Gastrocnemius medialis (tissue), 4 donors: ENCODE data around the gene HERC4. TPM values are rescaled to one million over a fixed set of nuclear protein-coding genes. Genes with fewer than 3 reads are reported as not detected.
"Not testable (repeated sequence)": the region's sequence is repeated elsewhere in the genome, so short reads cannot be mapped to it uniquely, and the experiment has no call there.

Source experiments
- ATAC-seq, 2 donors: fragments of 150-250 bp; one replicate each; pipeline ENCODE4 v1.9.1; 2016
- DNase-seq, 2 donors: peaks; one replicate each; pipeline ENCODE4 v3.0.0-alpha.2; 2019
- H3K27ac ChIP-seq, 4 donors: fragments of 200-600 bp; sonication (generic); 1 replicate in 1 of 4; 2 replicates in 3 of 4; pipeline ENCODE4 v1.5.1; 2016 to 2018; ENCODE audit warnings: mild to moderate bottlenecking in 2 of 4, moderate library complexity in 1 of 4
- H3K27me3 ChIP-seq, 3 donors: fragments of 200-600 bp; sonication (generic) in 2 of 3; 1 replicate in 1 of 3; 2 replicates in 2 of 3; pipeline versions ENCODE4 v1.5.1 to v1.6.0; 2016 to 2019; ENCODE audit warnings: mild to moderate bottlenecking in 1 of 3, moderate library complexity in 1 of 3
- H3K36me3 ChIP-seq, 2 donors: fragments of 200-600 bp; sonication (generic) in 1 of 2; one replicate each; pipeline ENCODE4 v1.5.1; 2017 to 2018
- H3K4me1 ChIP-seq, 2 donors: fragments of 200-600 bp; sonication (generic) in 1 of 2; one replicate each; pipeline ENCODE4 v1.5.1; 2016 to 2017; ENCODE audit warnings: mild to moderate bottlenecking in 2 of 2
- H3K4me3 ChIP-seq, 4 donors: fragments of 200-600 bp; sonication (generic) in 3 of 4; 1 replicate in 1 of 4; 2 replicates in 3 of 4; pipeline ENCODE4 v1.5.1; 2016 to 2019; ENCODE audit warnings: mild to moderate bottlenecking in 2 of 4
- H3K9me3 ChIP-seq, 3 donors: fragments of 200-600 bp; sonication (generic) in 2 of 3; 1 replicate in 1 of 3; 2 replicates in 2 of 3; pipeline ENCODE4 v1.5.1; 2016 to 2019
- CTCF ChIP-seq, 5 experiments: fragments of 450-650 bp in 3 of 5; fragments of 200-600 bp in 2 of 5; sonication (generic) in 2 of 5; IDR thresholded peaks in 4 of 5; conservative IDR thresholded peaks in 1 of 5; 1 replicate in 4 of 5; 2 replicates in 1 of 5; pipeline ENCODE4 v1.5.1; 2016 to 2019; ENCODE audit warnings: antibody characterized with exemption in 5 of 5, mild to moderate bottlenecking in 3 of 5, moderate library complexity in 3 of 5
- POLR2A ChIP-seq, 2 donors: fragments of 450-650 bp; IDR thresholded peaks; one replicate each; pipeline ENCODE4 v1.6.1; 2017; ENCODE audit warnings: antibody characterized with exemption in 2 of 2, mild to moderate bottlenecking in 2 of 2, moderate library complexity in 2 of 2
- in situ Hi-C, 4 donors: fragments of 200-750 bp; cut with MboI; loops; one replicate each; pipeline versions ENCODE4 v1.15.0 to v1.8.0; 2017; ENCODE audit warnings: low sequenced_read_pairs in 4 of 4
- intact Hi-C: fragments of 100-400 bp; cut with DNase I; formaldehyde crosslinking; loops from one replicate; pipeline ENCODE4 v1.15.1; 2023; ENCODE audit warnings: low total_unique reads
- total RNA-seq, 4 donors: library from RNA; depleted of rRNA; stranded (reverse); fragments of >200 nt; gene quantifications; one replicate each; pipeline versions ENCODE4 v1.1.0 to v1.2.3, GENCODE V29; 2016

HERC4 gene
- total RNA-seq, 4 donors from 2014 or later = 12.8 to 25.2 (median 13.1) TPM

GRCh38 chr10:67990093-67990492, 85.0 kb downstream of the HERC4 start:
- no peaks in the 10 kb centered on the region for H3K4me1 ChIP-seq
- TF ChIP-seq CTCF (IDR thresholded peaks at IDR 0.05 in 4 of 5, conservative IDR thresholded peaks at IDR 0.05 in 1 of 5) = no peak
- TF ChIP-seq POLR2A (IDR thresholded peaks at IDR 0.05) = no peak
- intact Hi-C loops (no loop called here), in situ Hi-C loops (no loop called here)
- peaks cover 0 to 32% of the 10 kb centered on the region in 2 donors for H3K36me3 ChIP-seq
- no peaks in the 10 kb centered on the region for H3K27me3 ChIP-seq
- no peak overlapping the region for H3K27ac ChIP-seq
- no peak overlapping the region for H3K4me3 ChIP-seq
- no peak for ATAC-seq
- DNase-seq = no peak
- no peaks in the 10 kb centered on the region for H3K9me3 ChIP-seq

- TF ChIP-seq POLR2A (IDR thresholded peaks at IDR 0.05) = no peak
- TF ChIP-seq CTCF (IDR thresholded peaks at IDR 0.05 in 4 of 5, conservative IDR thresholded peaks at IDR 0.05 in 1 of 5) = no peak
- H3K4me1 ChIP-seq = no peaks in the 10 kb centered on the region
- ATAC-seq (no peak), DNase-seq (no peak)
- H3K27ac ChIP-seq = no peak overlapping the region
- no peak overlapping the region for H3K4me3 ChIP-seq
- H3K9me3 ChIP-seq = no peaks in the 10 kb centered on the region
- H3K27me3 ChIP-seq = no peaks in the 10 kb centered on the region
- H3K36me3 ChIP-seq = peaks cover 0 to 29% of the 10 kb centered on the region in 2 donors
- in situ Hi-C loops = no loop called here
- intact Hi-C loops = no loop called here
Measured at GRCh38 chr10:67988606-67989005, 86.5 kb downstream of the HERC4 start.

- H3K4me1 ChIP-seq, intact Hi-C loops, ATAC-seq: not testable (repeated sequence)
Measured at GRCh38 chr10:67982603-67983002, 92.5 kb downstream of the HERC4 start.

GRCh38 chr10:67978749-67979148, 96.3 kb downstream of the HERC4 start:
- TF ChIP-seq CTCF (IDR thresholded peaks at IDR 0.05 in 4 of 5, conservative IDR thresholded peaks at IDR 0.05 in 1 of 5) = no peak
- no peak for TF ChIP-seq POLR2A (IDR thresholded peaks at IDR 0.05)
- no peak for ATAC-seq
- intact Hi-C loops = no loop called here

More at GRCh38 chr10:67982603-67983002, 92.5 kb downstream of the HERC4 start:
- DNase-seq, H3K27ac ChIP-seq, H3K9me3 ChIP-seq, in situ Hi-C loops, H3K27me3 ChIP-seq, H3K4me3 ChIP-seq: not testable (repeated sequence)
- H3K36me3 ChIP-seq = peaks cover 0 to 26% of the 10 kb centered on the region in 2 donors

GRCh38 chr10:67977251-67977650, 97.8 kb downstream of the HERC4 start:
- H3K27me3 ChIP-seq = no peaks in the 10 kb centered on the region
- DNase-seq (no peak), ATAC-seq (peak in 1 of 2 donors; percentile 5)
- peaks cover 6% of the 10 kb centered on the region in 2 donors for H3K4me1 ChIP-seq
- intact Hi-C loops (no loop called here), in situ Hi-C loops (no loop called here)
- TF ChIP-seq CTCF (IDR thresholded peaks at IDR 0.05 in 4 of 5, conservative IDR thresholded peaks at IDR 0.05 in 1 of 5) (no peak), POLR2A (IDR thresholded peaks at IDR 0.05) (no peak)
- H3K27ac ChIP-seq = no peak overlapping the region
- H3K4me3 ChIP-seq = no peak overlapping the region
- H3K9me3 ChIP-seq = no peaks in the 10 kb centered on the region
- peaks cover 0 to 36% of the 10 kb centered on the region in 2 donors for H3K36me3 ChIP-seq

More at GRCh38 chr10:67978749-67979148, 96.3 kb downstream of the HERC4 start:
- no peak overlapping the region for H3K27ac ChIP-seq
- peaks cover 6% of the 10 kb centered on the region in 2 donors for H3K4me1 ChIP-seq
- H3K36me3 ChIP-seq = peaks cover 0 to 36% of the 10 kb centered on the region in 2 donors
- no peak overlapping the region for H3K4me3 ChIP-seq
- in situ Hi-C loops = no loop called here
- H3K9me3 ChIP-seq = no peaks in the 10 kb centered on the region
- no peak for DNase-seq
- no peaks in the 10 kb centered on the region for H3K27me3 ChIP-seq
